Measurements from ENCODE around the gene CPLX3.

Gene CPLX3

GRCh38 chr15:74823324-74823723 lies 3.1 kb upstream of the CPLX3 start:
- POLR2A ChIA-PET = no interaction called here
- DNase-seq (ENCODE audit: extremely low spot score) = no peak
- TF ChIP-seq, protein P1, sequence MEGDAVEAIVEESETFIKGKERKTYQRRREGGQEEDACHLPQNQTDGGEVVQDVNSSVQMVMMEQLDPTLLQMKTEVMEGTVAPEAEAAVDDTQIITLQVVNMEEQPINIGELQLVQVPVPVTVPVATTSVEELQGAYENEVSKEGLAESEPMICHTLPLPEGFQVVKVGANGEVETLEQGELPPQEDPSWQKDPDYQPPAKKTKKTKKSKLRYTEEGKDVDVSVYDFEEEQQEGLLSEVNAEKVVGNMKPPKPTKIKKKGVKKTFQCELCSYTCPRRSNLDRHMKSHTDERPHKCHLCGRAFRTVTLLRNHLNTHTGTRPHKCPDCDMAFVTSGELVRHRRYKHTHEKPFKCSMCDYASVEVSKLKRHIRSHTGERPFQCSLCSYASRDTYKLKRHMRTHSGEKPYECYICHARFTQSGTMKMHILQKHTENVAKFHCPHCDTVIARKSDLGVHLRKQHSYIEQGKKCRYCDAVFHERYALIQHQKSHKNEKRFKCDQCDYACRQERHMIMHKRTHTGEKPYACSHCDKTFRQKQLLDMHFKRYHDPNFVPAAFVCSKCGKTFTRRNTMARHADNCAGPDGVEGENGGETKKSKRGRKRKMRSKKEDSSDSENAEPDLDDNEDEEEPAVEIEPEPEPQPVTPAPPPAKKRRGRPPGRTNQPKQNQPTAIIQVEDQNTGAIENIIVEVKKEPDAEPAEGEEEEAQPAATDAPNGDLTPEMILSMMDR (IDR thresholded peaks at IDR 0.05; ENCODE audit: control extremely low read depth, extremely low read depth, low read depth, missing control alignments) = no peak
- CTCF ChIA-PET = interaction anchor here (1.1 to 2.1 kb wide), 4 partner anchors 10 to 55 kb away, joined by 3 to 8 read pairs (median 4); no protein-coding TSS in a partner anchor

DNA sequence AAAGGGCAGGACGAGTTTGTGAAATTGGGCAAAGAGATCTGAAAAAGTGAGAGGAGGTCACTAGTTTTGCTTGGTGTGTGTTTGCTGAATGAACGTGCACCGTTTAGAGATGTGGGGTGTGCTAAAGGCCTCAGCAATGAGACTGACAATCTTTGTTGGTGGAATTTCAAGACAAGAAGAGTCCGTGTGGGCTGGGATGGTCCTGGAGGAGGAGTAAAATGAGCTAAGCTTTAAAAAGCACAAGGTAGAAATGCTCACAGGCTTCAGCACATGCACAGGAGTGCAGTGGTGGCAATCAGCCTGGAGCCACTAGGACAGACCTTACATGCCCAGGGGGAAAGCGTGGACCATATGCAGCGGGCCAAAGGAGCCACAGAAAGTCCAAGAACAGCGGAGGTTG lies 1.5 kb upstream of the CPLX3 start:
- no peak for DNase-seq (ENCODE audit: extremely low spot score)
- TF ChIP-seq, protein P1 (IDR thresholded peaks at IDR 0.05; ENCODE audit: control extremely low read depth, extremely low read depth, low read depth, missing control alignments) = no peak
- POLR2A ChIA-PET = no interaction called here
- CTCF ChIA-PET = interaction anchor here (0.7 to 2.6 kb wide), 7 partner anchors 8 to 55 kb away, joined by 3 to 17 read pairs (median 4); partner anchors contain the start of gene CSK

GRCh38 chr15:74825866-74826265 lies 561 bp upstream of the CPLX3 start:
- POLR2A ChIA-PET = no interaction called here
- CTCF ChIA-PET = interaction anchor here (0.8 to 3.0 kb wide), 10 partner anchors 10 to 56 kb away, joined by 3 to 17 read pairs (median 4); partner anchors contain the start of gene CSK
- DNase-seq (ENCODE audit: extremely low spot score) = no peak
- TF ChIP-seq, protein P1 (IDR thresholded peaks at IDR 0.05; ENCODE audit: control extremely low read depth, extremely low read depth, low read depth, missing control alignments) = no peak

DNA sequence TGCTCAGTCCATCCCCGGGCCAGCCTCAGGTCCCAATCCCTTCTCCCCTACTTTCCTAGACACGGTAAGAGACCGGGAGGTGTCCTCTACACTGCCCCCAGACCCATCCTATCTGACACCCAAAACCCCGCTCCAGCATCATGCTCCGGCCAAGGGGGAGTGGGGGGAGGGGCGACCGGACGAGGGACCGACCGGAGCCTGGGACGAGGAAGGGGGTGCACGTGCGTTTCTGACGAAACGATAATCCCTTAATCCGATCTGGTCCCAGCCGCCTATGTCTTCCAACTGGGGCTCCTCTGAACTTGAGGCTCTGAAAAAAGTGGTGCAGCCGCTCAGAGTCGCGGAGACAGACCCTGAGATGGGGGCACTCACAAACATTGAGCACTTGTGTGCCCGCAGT lies 494 bp downstream of the CPLX3 start:
- no peak for DNase-seq (ENCODE audit: extremely low spot score)
- TF ChIP-seq, protein P1 (IDR thresholded peaks at IDR 0.05; ENCODE audit: control extremely low read depth, extremely low read depth, low read depth, missing control alignments) = no peak
- POLR2A ChIA-PET = no interaction called here
- CTCF ChIA-PET = interaction anchor here (1.3 to 3.0 kb wide), 8 partner anchors 9 to 57 kb away, joined by 3 to 17 read pairs (median 5); partner anchors contain the start of gene ULK3

DNA sequence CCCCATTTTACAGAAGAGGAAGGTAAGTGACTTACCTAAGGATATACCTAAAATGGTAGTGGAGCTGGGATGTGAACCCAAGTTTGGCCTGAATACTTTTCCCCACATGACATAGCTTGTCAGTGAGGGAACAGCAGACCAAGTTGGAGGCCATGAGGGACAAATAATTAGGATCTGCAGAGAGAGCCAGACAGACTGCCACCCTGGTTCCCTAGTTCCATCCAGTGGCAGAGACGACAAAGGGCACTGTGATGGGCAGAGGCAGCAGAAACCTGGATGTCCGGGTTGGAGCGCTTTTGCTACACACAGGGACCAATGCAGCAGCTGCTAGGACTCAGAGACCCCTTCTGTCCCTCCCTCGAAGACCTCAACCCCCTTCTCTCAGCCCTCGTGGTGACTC lies 1.2 kb downstream of the CPLX3 start:
- POLR2A ChIA-PET = no interaction called here
- TF ChIP-seq, protein P1 (IDR thresholded peaks at IDR 0.05; ENCODE audit: control extremely low read depth, extremely low read depth, low read depth, missing control alignments) = no peak
- DNase-seq (ENCODE audit: extremely low spot score) = no peak
- CTCF ChIA-PET = interaction anchor here (0.7 to 3.0 kb wide), 9 partner anchors 9 to 74 kb away, joined by 3 to 17 read pairs (median 5); partner anchors contain the start of gene ULK3

DNA sequence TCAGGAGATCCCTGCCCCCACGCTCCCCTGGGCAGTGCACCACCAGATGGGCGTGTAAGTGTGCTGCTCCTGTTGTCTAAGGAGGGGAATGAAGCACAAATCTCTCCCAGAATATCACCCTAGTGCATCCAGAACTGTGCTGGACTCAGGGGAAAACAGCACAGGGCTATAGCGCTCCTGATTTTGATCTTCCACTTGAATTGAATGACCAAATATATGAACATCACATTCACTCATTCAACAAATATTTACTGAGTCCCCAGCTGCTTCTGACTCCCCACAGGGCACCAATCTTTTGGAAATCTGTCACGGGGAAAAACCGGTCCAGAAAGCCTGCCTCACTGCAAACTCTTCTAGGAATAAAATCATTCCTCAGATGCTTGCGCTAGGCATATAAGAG lies 2.4 kb downstream of the CPLX3 start:
- no peak for DNase-seq (ENCODE audit: extremely low spot score)
- POLR2A ChIA-PET = no interaction called here
- TF ChIP-seq, protein P1 (IDR thresholded peaks at IDR 0.05; ENCODE audit: control extremely low read depth, extremely low read depth, low read depth, missing control alignments) = no peak
- CTCF ChIA-PET = interaction anchor here (1.0 to 1.4 kb wide), 4 partner anchors 30 to 194 kb away, joined by 3 to 6 read pairs (median 4); no protein-coding TSS in a partner anchor
